Astrocyte (in vitro differentiated cells and primary cell): ENCODE measurements around the gene NAP1L4.

Experiments used
- CTCF ChIP-seq: IDR thresholded peaks from 2 replicates; pipeline ENCODE4 v1.5.1; 2011; ENCODE audit warnings: low read depth, mild to moderate bottlenecking, inconsistent platforms, low read length, moderate library complexity; ENCODE audit not compliant: insufficient read depth
- EZH2 ChIP-seq: IDR thresholded peaks from 2 replicates; pipeline ENCODE4 v1.6.1; 2012; ENCODE audit warnings: mild to moderate bottlenecking, low read length, inconsistent platforms; ENCODE audit not compliant: insufficient read depth

DNA sequence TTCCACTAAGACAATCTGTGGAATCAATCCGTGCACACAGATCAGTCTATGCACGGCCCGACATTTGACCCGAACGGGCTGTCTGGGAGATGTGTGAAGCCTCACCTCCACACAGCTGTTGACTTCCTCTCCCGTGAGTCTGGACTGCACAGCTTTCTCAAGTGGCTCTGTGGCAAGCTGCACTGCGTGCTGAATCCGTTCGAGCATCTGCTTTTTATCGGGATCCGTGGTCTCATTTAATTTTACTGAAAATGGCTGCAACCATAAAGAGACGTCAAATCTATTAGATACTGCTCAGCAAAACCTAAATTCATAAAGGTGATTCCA is 45.8 kb upstream of the NAP1L4 start:
- TF ChIP-seq CTCF (no peak), EZH2 (no peak)
